Forelimb muscle (tissue), 1 donor: ENCODE data around the gene AKR1D1. TPM values are rescaled to one million over a fixed set of nuclear protein-coding genes. Genes with fewer than 3 reads are reported as not detected.
A peak's percentile ranks its signal among the peaks of the same experiment; 100 is the strongest.
"Not testable (repeated sequence)": the region's sequence is repeated elsewhere in the genome, so short reads cannot be mapped to it uniquely, and the experiment has no call there.

ENCODE experiments used
- DNase-seq: peaks from one replicate; pipeline ENCODE4 v3.0.0-alpha.2; 2013; ENCODE audit warnings: low read depth
- polyA plus RNA-seq: library from polyadenylated mRNA; unstranded; fragments of 120-200 nt; gene quantifications from one replicate; pipeline ENCODE4 v1.2.1, GENCODE V29; 2013; ENCODE audit not compliant: insufficient read length

Gene AKR1D1
- 0.06 TPM for polyA plus RNA-seq

DNA sequence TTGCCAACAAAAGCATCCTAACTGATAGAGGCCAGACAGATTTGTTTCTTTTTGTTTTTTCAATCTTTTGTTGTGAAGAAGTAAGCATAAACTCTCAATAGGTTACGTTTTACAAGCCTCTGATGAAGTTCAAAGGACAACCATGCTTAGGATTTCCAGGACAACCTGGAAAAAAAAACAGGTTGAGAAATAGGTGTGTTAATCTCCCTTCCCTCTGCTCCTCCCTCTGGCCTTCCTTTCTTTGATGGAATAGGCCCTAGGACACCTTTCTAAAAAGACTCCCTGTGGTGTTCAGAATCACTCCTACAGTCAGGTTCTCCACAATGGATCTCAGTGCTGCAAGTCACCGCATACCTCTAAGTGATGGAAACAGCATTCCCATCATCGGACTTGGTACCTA lies at the start of gene AKR1D1:
TSS of gene AKR1D1 (plus strand) at position 264 of the 400 bp plus-strand sequence. CDS start at position 324, 60 bp downstream.
- DNase-seq: no peak

DNA sequence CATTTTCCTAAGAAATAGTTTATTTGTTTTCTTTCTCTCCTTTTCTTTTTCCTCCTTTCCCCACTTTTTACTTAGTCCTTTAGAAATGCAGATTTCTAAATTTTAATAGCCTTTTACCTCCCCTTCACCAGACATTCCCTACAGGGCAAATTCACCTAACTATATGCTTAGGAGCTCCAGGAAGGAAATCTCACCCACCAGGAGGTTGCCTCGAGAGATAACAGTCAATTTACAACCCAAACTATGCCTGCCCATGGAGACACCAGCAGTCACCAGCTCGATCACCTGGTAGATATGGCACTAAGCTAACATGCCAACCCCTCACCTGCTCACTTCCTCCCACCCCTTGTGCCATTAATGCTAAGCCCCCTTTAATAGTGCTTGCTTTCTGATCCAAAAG lies 49.2 kb upstream of the AKR1D1 start:
- no peak for DNase-seq

DNA sequence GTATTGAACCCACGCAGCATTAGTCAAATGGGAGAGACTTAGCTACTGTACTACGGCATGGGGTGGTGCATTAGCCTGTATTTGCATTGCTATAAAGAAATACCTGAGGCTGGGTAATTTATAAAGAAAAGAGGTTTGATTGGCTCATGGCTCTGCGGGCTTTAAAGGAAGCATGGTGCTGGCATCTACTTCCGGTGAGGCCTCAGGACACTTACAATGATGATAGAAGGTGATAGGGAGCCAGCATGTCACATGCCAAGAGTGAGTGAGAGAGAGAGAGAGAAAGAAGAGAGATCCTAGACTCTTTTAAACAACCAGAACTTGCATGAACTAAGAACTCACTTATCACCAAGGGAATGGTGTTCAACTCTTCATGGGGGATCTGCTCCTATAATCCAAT lies 47.1 kb upstream of the AKR1D1 start:
- DNase-seq: no peak

DNA sequence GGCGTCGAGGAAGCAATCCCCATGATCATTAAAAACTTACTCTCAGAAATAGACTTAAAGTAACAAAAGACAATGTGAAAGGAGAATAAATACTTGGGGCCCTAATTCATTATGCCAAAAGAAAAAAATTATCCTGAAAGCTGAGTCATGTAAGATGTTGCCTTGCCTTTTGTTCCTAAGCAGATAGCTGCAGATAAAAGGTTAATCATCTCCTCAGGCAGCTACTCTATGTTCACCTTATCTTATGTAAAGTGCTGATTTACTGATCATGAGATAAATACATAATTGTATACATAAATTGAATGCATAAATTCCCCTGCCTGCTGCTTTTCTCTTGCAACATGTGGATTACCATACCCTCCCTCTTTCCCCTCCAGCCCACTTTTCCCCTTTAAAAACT lies 46.3 kb upstream of the AKR1D1 start:
- no peak for DNase-seq

DNA sequence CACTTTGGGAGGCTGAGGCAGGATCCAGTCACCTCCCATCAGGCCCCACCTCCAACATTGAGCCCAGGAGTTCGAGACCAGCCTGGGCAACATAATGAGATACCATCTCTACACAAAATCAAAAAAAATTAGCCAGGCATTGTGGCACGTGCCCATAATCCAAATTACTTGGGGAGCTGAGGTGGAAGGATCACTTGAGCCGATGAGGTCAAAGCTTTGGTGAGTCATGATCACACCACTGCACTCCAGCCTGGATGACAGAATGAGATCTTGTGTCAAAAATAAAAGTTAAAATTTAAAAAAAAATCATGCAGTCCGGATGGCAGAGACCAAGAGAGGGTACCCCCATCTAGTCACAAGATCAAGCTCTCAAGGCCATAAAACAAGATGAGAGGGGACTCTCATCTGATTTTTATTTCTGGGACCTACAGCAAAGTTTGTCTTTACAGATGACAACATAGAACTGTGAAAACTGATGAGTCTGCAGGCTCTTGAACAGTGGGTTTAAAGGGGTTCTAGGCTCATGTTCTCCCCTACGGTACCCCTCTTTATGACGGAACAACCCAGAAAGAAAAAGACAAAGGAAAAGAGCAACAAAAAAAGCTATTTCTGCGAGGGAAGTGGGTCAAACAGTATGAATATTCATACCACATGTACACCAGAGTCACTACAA lies 45.4 kb upstream of the AKR1D1 start:
- no peak for DNase-seq

GRCh38 chr7:138032186-138032585 lies 44.1 kb upstream of the AKR1D1 start:
- DNase-seq: no peak

GRCh38 chr7:138032770-138033169 lies 43.5 kb upstream of the AKR1D1 start:
- no peak for DNase-seq

DNA sequence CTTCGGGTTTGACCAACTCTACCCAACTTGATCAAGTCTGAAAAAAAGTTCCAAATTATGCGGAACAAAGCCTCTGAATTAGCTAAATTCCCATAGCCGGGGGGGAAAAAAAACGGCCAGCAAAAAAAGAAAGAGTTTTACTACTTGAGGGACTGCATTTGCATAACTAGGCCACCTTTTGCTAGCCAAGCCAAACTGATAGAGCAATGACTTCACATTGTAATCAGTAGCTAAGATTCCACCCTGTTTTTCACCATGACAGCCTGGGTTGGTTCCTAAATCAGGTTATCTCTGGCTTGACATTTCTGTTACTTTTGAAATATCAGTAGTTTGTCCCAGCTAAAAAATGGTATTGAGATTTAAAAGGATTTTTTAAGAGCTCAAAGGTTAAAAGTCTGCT lies 43.0 kb upstream of the AKR1D1 start:
- DNase-seq: no peak

- DNase-seq: no peak
These were observed 40.1 kb upstream of the AKR1D1 start for GRCh38 chr7:138036135-138036534.

DNA sequence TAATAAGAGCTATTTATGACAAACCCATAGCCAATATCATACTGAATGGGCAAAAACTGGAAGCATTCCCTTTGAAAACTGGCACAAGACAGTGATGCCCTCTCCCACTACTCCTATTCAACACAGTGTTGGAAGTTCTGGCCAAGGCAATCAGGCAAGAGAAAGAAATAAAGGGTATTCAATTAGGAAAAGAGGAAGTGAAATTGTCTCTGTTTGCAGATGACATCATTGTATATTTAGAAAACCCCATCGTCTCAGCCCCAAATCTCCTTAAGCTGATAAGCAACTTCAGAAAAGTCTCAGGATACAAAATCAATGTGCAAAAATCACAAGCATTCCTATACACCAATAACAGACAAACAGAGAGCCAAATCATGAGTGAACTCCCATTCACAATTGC lies 36.2 kb upstream of the AKR1D1 start:
- not testable (repeated sequence) for DNase-seq

DNA sequence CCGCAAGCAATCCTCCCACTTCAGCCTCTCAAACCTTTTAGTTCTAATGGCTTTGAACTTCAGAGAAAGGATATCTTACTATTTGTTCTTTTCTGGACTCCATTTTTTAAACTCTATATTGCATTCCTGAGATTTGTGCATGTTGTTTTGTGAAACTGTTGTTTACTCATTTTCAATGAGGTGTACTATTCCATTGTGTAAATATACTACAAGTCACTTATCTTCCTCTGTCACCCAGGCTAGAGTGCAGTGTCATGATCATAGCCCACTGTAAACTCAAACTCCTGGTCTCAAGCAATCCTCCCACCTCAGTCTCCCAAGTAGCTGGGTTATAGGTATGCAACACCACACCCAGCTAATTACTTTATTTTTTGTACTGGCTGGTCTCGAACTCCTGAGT lies 31.4 kb upstream of the AKR1D1 start:
- DNase-seq: no peak

GRCh38 chr7:138047907-138048306 lies 28.4 kb upstream of the AKR1D1 start:
- no peak for DNase-seq

- no peak for DNase-seq
These were observed 26.6 kb upstream of the AKR1D1 start for GRCh38 chr7:138049505-138050116.

GRCh38 chr7:138051712-138052247 lies 24.5 kb upstream of the AKR1D1 start:
- DNase-seq: not testable (repeated sequence)

DNA sequence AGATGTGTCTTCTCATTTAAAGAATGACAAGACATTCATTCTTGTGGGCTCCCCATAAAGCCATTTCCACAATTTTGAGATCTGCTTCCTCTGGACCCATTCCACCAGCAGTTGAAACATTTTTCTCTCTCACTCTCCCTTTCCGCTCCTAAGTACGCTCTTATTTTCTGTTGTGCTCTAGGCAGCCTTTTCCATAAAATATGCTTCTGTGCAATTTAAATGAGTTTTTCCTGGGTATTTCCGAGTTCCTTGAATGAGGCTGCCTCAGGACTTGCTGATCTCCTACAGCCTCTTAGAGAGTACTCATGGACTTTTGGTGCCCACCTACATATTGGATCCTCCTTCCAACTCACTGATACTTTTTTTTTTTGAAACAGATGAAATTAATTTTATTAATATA lies 23.6 kb upstream of the AKR1D1 start:
- DNase-seq: no peak

GRCh38 chr7:138055698-138056097 lies 20.6 kb upstream of the AKR1D1 start:
- not testable (repeated sequence) for DNase-seq

- no peak for DNase-seq
These were observed 12.9 kb upstream of the AKR1D1 start for GRCh38 chr7:138063400-138063799.

GRCh38 chr7:138064856-138065357 lies 11.4 kb upstream of the AKR1D1 start:
- DNase-seq: peak; percentile 73

DNA sequence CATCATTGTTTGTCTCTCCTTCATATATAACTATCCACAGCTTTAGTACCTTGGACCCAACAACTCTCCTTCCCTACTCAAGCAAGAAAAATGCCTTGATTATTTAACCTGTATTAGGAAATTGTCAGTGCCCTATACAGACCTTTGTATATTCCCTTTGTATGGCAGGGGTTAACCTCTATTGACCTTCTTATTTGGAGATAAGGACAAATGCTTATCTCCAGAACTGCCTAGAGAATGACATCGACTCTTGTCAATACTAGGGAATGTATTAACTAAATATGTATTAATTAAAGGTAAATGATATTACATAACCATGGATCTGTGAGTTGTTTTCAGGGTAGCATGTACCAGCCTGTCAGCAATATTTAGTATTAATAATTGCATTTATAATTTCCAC lies 10.4 kb upstream of the AKR1D1 start:
- no peak for DNase-seq

- no peak for DNase-seq
These were observed 9.3 kb upstream of the AKR1D1 start for GRCh38 chr7:138066954-138067394.

- DNase-seq: no peak
These were observed 8.5 kb upstream of the AKR1D1 start for GRCh38 chr7:138067774-138068173.

DNA sequence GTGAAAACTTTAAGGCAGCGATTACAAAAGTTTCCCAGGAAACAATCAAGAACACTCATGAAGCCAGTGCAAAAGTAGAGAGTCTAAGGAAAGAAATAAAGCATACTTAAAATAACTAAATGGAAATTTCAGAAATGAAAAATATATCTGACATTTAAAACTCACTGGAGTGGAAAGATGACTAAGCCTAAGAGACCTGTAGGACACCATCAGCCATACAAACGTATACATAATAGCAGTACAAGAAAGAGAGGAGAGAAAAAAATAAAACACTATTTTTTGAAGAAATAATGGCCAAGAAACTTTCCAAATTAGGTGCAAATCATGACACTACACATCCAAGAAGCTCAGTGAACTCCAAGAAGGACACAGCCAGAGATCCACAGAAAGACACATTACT lies 5.4 kb upstream of the AKR1D1 start:
- DNase-seq: no peak

DNA sequence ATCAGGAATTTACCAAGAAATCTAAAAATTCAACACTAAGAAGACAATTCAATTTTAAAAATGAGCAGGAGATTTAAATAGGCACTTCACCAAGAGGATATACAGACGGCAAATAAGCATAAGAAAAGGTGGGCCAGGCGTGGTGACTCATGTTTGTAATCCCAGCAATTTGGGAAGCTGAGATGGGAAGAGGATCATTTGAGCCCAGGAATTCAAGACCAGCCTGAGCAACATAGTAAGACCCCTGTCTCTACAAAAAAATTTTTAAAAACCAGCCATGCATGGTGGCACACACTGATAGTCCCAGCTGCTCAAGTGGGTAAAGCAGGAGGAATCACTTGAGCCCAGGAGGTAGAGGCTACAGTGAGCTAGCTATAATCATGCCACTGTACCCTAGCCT lies 3.5 kb upstream of the AKR1D1 start:
- DNase-seq: no peak
